ENCODE results near the gene CDK5. TPM values are rescaled to one million over a fixed set of nuclear protein-coding genes. Genes with fewer than 3 reads are reported as not detected.

CDK5 gene
- total and polyA plus RNA-seq, 9 of the 15 experiments (the other 6 are each of a cell fraction or from before 2014, with no cell fraction given): 3.2 to 38.0 (median 27.5) TPM

GRCh38 chr7:151064454-151064853 lies 6.8 kb upstream of the CDK5 start:
- BruUV-seq (replicated peaks): no TSS peak

GRCh38 chr7:151063212-151063561 lies 5.5 kb upstream of the CDK5 start:
- Histone ChIP-seq H3K27ac (ENCODE audit: extremely low read depth, low read depth, low read length) (peak overlapping the region; percentile 90), H3K9me1 (ENCODE audit: control insufficient read depth, insufficient read depth, low read length) (no peaks in the 10 kb centered on the region), H3K4me2 (ENCODE audit: insufficient read depth, low read length) (peak overlapping the region; percentile 63), H3K79me2 (ENCODE audit: control insufficient read depth, insufficient read depth, low read length) (peaks cover 68% of the 10 kb centered on the region), H4K20me1 (replicated peaks; ENCODE audit: control insufficient read depth, insufficient read depth, low read length) (peaks cover 10% of the 10 kb centered on the region), H3K4me3 (peak overlapping the region; percentile 84; the same call in 1 of the 2 replicates), H3K36me3 (ENCODE audit: control insufficient read depth, insufficient read depth, low read length) (peaks cover 58% of the 10 kb centered on the region), H3K9ac (ENCODE audit: insufficient read depth in 1 of 2, low read depth in 2 of 2, low read length in 2 of 2) (peak overlapping the region; percentile 21 to 91; a peak in 3 of 4 replicates), H3K27me3 (ENCODE audit: control insufficient read depth in 2 of 2, insufficient read depth in 2 of 2, low read length in 2 of 2) (no peaks in the 10 kb centered on the region), H2AFZ (ENCODE audit: low read depth, low read length) (no peak overlapping the region), H3K4me1 (replicated peaks in 1 of 2; ENCODE audit: control insufficient read depth in 2 of 2, insufficient read depth in 2 of 2, low read length in 2 of 2) (peaks cover 42 to 80% of the 10 kb centered on the region in 2 experiments), H3K9me3 (replicated peaks; ENCODE audit: control insufficient read depth, insufficient read depth, low read depth, low read length) (no peaks in the 10 kb centered on the region)
- BruUV-seq (replicated peaks): no TSS peak
- ATAC-seq: peak; percentile 0; the same call in 2 of the 3 replicates
- POLR2A ChIA-PET: interaction anchor here (0.6 to 2.7 kb wide), 12 partner anchors 8 to 720 kb away, joined by 3 to 9 read pairs (median 4); partner anchors contain the start of gene FASTK
- CTCF ChIA-PET (ENCODE audit: low intra/inter-chr PET ratio): no interaction called here
- peak; percentile 78 for FAIRE-seq
- intact Hi-C loops (cut with micrococcal nuclease) (no loop called here), in situ Hi-C loops (cut with MboI) (no loop called here)
- TF ChIP-seq RBM34 (IDR thresholded peaks at IDR 0.05; ENCODE audit: borderline replicate concordance, insufficient read depth, low read length): no peak
- 0 out of 2 replicates have a peak, but pooled peaks have one; percentile 47 for TF ChIP-seq ZNF175 (CRISPR knock-in tag; IDR thresholded peaks at IDR 0.05; ENCODE audit: low read depth)
- TF ChIP-seq, protein P1, sequence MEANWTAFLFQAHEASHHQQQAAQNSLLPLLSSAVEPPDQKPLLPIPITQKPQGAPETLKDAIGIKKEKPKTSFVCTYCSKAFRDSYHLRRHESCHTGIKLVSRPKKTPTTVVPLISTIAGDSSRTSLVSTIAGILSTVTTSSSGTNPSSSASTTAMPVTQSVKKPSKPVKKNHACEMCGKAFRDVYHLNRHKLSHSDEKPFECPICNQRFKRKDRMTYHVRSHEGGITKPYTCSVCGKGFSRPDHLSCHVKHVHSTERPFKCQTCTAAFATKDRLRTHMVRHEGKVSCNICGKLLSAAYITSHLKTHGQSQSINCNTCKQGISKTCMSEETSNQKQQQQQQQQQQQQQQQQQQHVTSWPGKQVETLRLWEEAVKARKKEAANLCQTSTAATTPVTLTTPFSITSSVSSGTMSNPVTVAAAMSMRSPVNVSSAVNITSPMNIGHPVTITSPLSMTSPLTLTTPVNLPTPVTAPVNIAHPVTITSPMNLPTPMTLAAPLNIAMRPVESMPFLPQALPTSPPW (CRISPR knock-in tag; IDR thresholded peaks at IDR 0.05): peak; percentile 44
- TF ChIP-seq ZFP36 (IDR thresholded peaks at IDR 0.05; ENCODE audit: low read depth, low read length, partially characterized antibody): no peak
- peak; percentile 60 for TF ChIP-seq FOSL1 (tag; conservative IDR thresholded peaks at IDR 0.05)
- TF ChIP-seq CBX3 (IDR thresholded peaks at IDR 0.05; ENCODE audit: borderline replicate concordance in 1 of 2, low read length in 2 of 2): 0 out of 3 replicates have a peak, but pooled peaks of 1 of the 2 experiments have one; percentile 6
- no peak for TF ChIP-seq NR2C2 (CRISPR knock-in tag; IDR thresholded peaks at IDR 0.05)
- TF ChIP-seq NR2C2 (tag; IDR thresholded peaks at IDR 0.05): 0 out of 2 replicates have a peak, but pooled peaks have one; percentile 20
- peak in 3 of 4 experiments; percentile 59 to 70 (median 65) for DNase-seq (ENCODE audit: extremely low read depth in 1 of 4, low spot score in 3 of 4)
- 11% methylated on average over 10 of the region's 11 CpGs for WGBS (ENCODE audit: insufficient coverage, low coverage, missing lambda C conversion rate)

More at GRCh38 chr7:151064454-151064853, 6.8 kb upstream of the CDK5 start:
- intact Hi-C loops (cut with micrococcal nuclease): no loop called here
- ATAC-seq (no peak), DNase-seq (ENCODE audit: extremely low read depth in 1 of 4, low spot score in 3 of 4) (no peak), FAIRE-seq (no peak)
- H3K27ac ChIP-seq (ENCODE audit: extremely low read depth, low read depth, low read length): no peak overlapping the region
- H3K9ac ChIP-seq (ENCODE audit: insufficient read depth in 1 of 2, low read depth in 2 of 2, low read length in 2 of 2): 0 out of 4 replicates have a peak overlapping the region, but pooled peaks of 1 of the 2 experiments have one; percentile 31
- ChIA-PET POLR2A (interaction anchor here (0.7 to 5.0 kb wide), 4 partner anchors 11 to 454 kb away, joined by 3 to 24 read pairs (median 8); partner anchors contain the start of genes FASTK and TMUB1), CTCF (ENCODE audit: low intra/inter-chr PET ratio) (no interaction called here)
- peaks cover 32 to 68% of the 10 kb centered on the region in 2 experiments for H3K4me1 ChIP-seq (replicated peaks in 1 of 2; ENCODE audit: control insufficient read depth in 2 of 2, insufficient read depth in 2 of 2, low read length in 2 of 2)
- H4K20me1 ChIP-seq (replicated peaks; ENCODE audit: control insufficient read depth, insufficient read depth, low read length): peaks cover 10% of the 10 kb centered on the region
- H2AFZ ChIP-seq (ENCODE audit: low read depth, low read length): no peak overlapping the region
- no peak for TF ChIP-seq TAF15 (IDR thresholded peaks at IDR 0.05; ENCODE audit: low read depth, low read length)
- no peak for TF ChIP-seq SUPT5H (IDR thresholded peaks at IDR 0.05)
- no peak for TF ChIP-seq XRCC5 (IDR thresholded peaks at IDR 0.05; ENCODE audit: low read depth, low read length)
- TF ChIP-seq TCF7 (IDR thresholded peaks at IDR 0.05; ENCODE audit: borderline replicate concordance): no peak
- TF ChIP-seq POLR2G (IDR thresholded peaks at IDR 0.05; ENCODE audit: low read depth, low read length): 0 out of 2 replicates have a peak, but pooled peaks have one; percentile 28
- TF ChIP-seq ZNF263 (CRISPR knock-in tag; IDR thresholded peaks at IDR 0.05; ENCODE audit: borderline replicate concordance): peak; percentile 72
- TF ChIP-seq TBL1XR1 (IDR thresholded peaks at IDR 0.05; ENCODE audit: low read length in 2 of 2): no peak
- TF ChIP-seq ZNF644 (tag; IDR thresholded peaks at IDR 0.05; ENCODE audit: low read depth): no peak
- no peak for TF ChIP-seq GABPB1 (CRISPR knock-in tag; IDR thresholded peaks at IDR 0.05)
- no peaks in the 10 kb centered on the region for H3K9me3 ChIP-seq (replicated peaks; ENCODE audit: control insufficient read depth, insufficient read depth, low read depth, low read length)
- H3K79me2 ChIP-seq (ENCODE audit: control insufficient read depth, insufficient read depth, low read length): peaks cover 61% of the 10 kb centered on the region
- in situ Hi-C loops (cut with MboI): no loop called here
- no peak overlapping the region for H3K4me3 ChIP-seq
- H3K4me2 ChIP-seq (ENCODE audit: insufficient read depth, low read length): no peak overlapping the region
- H3K27me3 ChIP-seq (ENCODE audit: control insufficient read depth in 2 of 2, insufficient read depth in 2 of 2, low read length in 2 of 2): no peaks in the 10 kb centered on the region
- 94% methylated on average over 16 of the region's 18 CpGs for WGBS (ENCODE audit: insufficient coverage, low coverage, missing lambda C conversion rate)
- H3K9me1 ChIP-seq (ENCODE audit: control insufficient read depth, insufficient read depth, low read length): no peaks in the 10 kb centered on the region
- peaks cover 71% of the 10 kb centered on the region for H3K36me3 ChIP-seq (ENCODE audit: control insufficient read depth, insufficient read depth, low read length)

Measured in K562 (cell line).